Neuronal stem cell (in vitro differentiated cells): Measurements from ENCODE around the gene FAM120B.
A peak's percentile ranks its signal among the peaks of the same experiment; 100 is the strongest.

Experiments used
- DNase-seq: peaks from one replicate; pipeline ENCODE4 v3.0.0-alpha.2; 2013; ENCODE audit warnings: low spot score
- H2AFZ ChIP-seq: one replicate; pipeline ENCODE4 v1.6.1; 2013; ENCODE audit warnings: mild to moderate bottlenecking, low read length, inconsistent platforms
- H2AK5ac ChIP-seq: 2 replicates; pipeline ENCODE4 v1.6.1; 2013; ENCODE audit warnings: low read depth, mild to moderate bottlenecking, inconsistent platforms, low read length, moderate library complexity, mixed read lengths
- H2BK120ac ChIP-seq: 2 replicates; pipeline ENCODE4 v1.6.1; 2013; ENCODE audit warnings: low read depth, mild to moderate bottlenecking, inconsistent platforms, low read length, moderate library complexity, mixed read lengths
- H2BK12ac ChIP-seq: one replicate; pipeline ENCODE4 v1.6.1; 2013; ENCODE audit warnings: low read length, inconsistent platforms
- H2BK15ac ChIP-seq: 2 replicates; pipeline ENCODE4 v1.6.1; 2013; ENCODE audit warnings: mild to moderate bottlenecking, low read length, inconsistent platforms, mixed read lengths
- H2BK5ac ChIP-seq: one replicate; pipeline ENCODE4 v1.6.1; 2013; ENCODE audit warnings: inconsistent platforms, mild to moderate bottlenecking, low read length, moderate library complexity
- H3K14ac ChIP-seq: one replicate; pipeline ENCODE4 v1.6.1; 2013; ENCODE audit warnings: low read length, inconsistent platforms
- H3K18ac ChIP-seq: 2 replicates; pipeline ENCODE4 v1.6.1; 2013; ENCODE audit warnings: low read length, inconsistent platforms
- H3K23ac ChIP-seq: 2 replicates; pipeline ENCODE4 v1.6.1; 2013; ENCODE audit warnings: low read depth, mild to moderate bottlenecking, mixed read lengths, low read length, inconsistent platforms; ENCODE audit not compliant: poor library complexity
- H3K27ac ChIP-seq: replicated peaks from 3 replicates; pipeline ENCODE4 v1.5.1; 2013; ENCODE audit warnings: low read length, inconsistent platforms
- H3K27me3 ChIP-seq, 3 experiments: 2 replicates each; pipeline ENCODE4 v1.6.1; 2013; ENCODE audit warnings: low read length in 3 of 3, mild to moderate bottlenecking in 2 of 3, inconsistent platforms in 1 of 3, low read depth in 1 of 3, mixed read lengths in 1 of 3, moderate library complexity in 1 of 3; ENCODE audit not compliant: control insufficient read depth in 3 of 3, insufficient read depth in 3 of 3
- H3K36me3 ChIP-seq, 2 donors: replicated peaks in 1 of 2; 2 replicates each; pipeline ENCODE4 v1.6.1; 2013; ENCODE audit warnings: low read length in 2 of 2; ENCODE audit not compliant: control insufficient read depth in 2 of 2, insufficient read depth in 2 of 2
- H3K4ac ChIP-seq: 2 replicates; pipeline ENCODE4 v1.6.1; 2013; ENCODE audit warnings: inconsistent platforms, mild to moderate bottlenecking, low read length, moderate library complexity
- H3K4me1 ChIP-seq, 2 donors: 1 replicate in 1 of 2; 2 replicates in 1 of 2; pipeline ENCODE4 v1.6.1; 2013; ENCODE audit warnings: low read length in 2 of 2, low read depth in 1 of 2; ENCODE audit not compliant: control insufficient read depth in 2 of 2, insufficient read depth in 1 of 2
- H3K4me2 ChIP-seq: one replicate; pipeline ENCODE4 v1.6.1; 2013; ENCODE audit warnings: mild to moderate bottlenecking, low read length, inconsistent platforms; ENCODE audit not compliant: insufficient read depth, poor library complexity, severe bottlenecking
- H3K4me3 ChIP-seq, 2 donors: 2 replicates each; pipeline ENCODE4 v1.5.1; 2013; ENCODE audit warnings: low read length in 2 of 2, mild to moderate bottlenecking in 2 of 2, inconsistent platforms in 1 of 2, moderate library complexity in 1 of 2
- H3K79me1 ChIP-seq: one replicate; pipeline ENCODE4 v1.6.1; 2013; ENCODE audit warnings: low read depth, mild to moderate bottlenecking, inconsistent platforms, low read length, moderate library complexity
- H3K9ac ChIP-seq: one replicate; pipeline ENCODE4 v1.6.1; 2013; ENCODE audit warnings: mild to moderate bottlenecking, low read depth, low read length, inconsistent platforms; ENCODE audit not compliant: poor library complexity
- H3K9me3 ChIP-seq, 2 donors: replicated peaks in 1 of 2; 2 replicates each; pipeline versions ENCODE3 to v1.6.1; 2013; ENCODE audit warnings: low read length in 2 of 2, mild to moderate bottlenecking in 2 of 2, inconsistent platforms in 1 of 2, low read depth in 1 of 2, mixed read lengths in 1 of 2, moderate library complexity in 1 of 2; ENCODE audit not compliant: control insufficient read depth in 2 of 2, insufficient read depth in 1 of 2
- H4K8ac ChIP-seq: one replicate; pipeline ENCODE4 v1.6.1; 2013; ENCODE audit warnings: low read depth, mild to moderate bottlenecking, inconsistent platforms, low read length, moderate library complexity
- H4K91ac ChIP-seq: one replicate; pipeline ENCODE4 v1.6.1; 2013; ENCODE audit warnings: low read length, low read depth, mild to moderate bottlenecking, inconsistent platforms; ENCODE audit not compliant: poor library complexity
- WGBS, 2 donors: extraction: QIAGEN DNeasy Blood & Tissue Kit; methylation state at CpG; one replicate each; pipeline ENCODE4 v1.1.7; 2013; ENCODE audit warnings: missing lambda C conversion rate in 2 of 2, mixed read lengths in 1 of 2; ENCODE audit not compliant: insufficient read length in 2 of 2, insufficient replicate concordance in 1 of 2; ENCODE audit errors: extremely low coverage in 2 of 2; 5-methylcytosine and 5-hydroxymethylcytosine counted together

FAM120B gene

DNA sequence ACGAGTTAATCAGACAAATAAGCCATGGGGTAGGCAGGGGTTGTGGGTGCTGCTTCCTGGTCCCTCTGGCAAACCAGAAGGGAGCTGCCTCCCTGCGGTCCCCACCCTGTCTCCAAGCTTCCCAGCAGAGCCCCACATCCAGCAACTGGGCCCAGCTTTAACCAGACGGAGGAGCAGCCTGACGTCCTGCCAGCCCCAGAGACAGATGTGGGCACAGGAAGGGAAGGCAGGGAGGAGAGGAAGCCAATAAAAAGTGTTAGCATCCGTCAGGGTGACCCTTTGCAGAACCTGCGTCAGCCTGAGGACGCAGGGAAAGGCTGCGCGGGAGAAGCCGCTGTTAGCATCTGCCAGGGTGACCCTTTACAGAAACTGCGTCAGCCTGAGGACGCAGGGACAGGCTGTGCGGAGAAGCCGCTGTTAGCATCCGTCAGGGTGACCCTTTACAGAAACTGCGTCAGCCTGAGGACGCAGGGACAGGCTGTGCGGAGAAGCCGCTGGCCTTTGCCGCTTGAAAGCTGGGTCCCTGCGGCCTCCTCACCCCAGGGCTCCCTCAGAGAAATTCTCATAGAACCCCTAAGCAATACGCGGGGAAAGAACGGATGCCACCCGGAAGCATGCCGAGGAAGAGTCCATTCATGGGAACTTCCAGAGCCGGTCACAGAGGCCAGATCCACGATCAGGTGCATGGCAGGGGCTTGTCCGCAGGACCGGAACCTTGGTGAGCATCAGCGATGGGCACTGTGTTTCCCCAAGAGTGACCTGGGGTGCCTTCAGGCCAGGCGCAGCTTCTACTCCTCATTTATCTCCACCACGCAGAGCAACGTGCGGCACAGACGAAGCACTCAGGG, 31.6 kb upstream of the FAM120B start:
- Histone ChIP-seq H3K9me3 (no peaks in the 10 kb centered on the region), H3K79me1 (peaks cover 1% of the 10 kb centered on the region), H3K4me2 (no peak overlapping the region), H2BK15ac (peak overlapping the region; percentile 56), H3K27ac (no peak overlapping the region), H2AK5ac (peak overlapping the region; percentile 71), H3K9ac (no peak overlapping the region), H2BK5ac (no peak overlapping the region), H3K4ac (peak overlapping the region; percentile 26), H3K27me3 (peaks cover 0 to 14% (median 2%) of the 10 kb centered on the region in 3 experiments), H3K4me3 (peak overlapping the region in 1 of 2 donors; percentile 5), H2AFZ (no peak overlapping the region), H3K14ac (no peak overlapping the region), H4K91ac (no peak overlapping the region), H3K18ac (peak overlapping the region; percentile 78), H3K23ac (peak overlapping the region; percentile 39), H4K8ac (no peak overlapping the region), H2BK12ac (no peak overlapping the region), H3K4me1 (peaks cover 4 to 6% of the 10 kb centered on the region in 2 donors), H2BK120ac (no peak overlapping the region), H3K36me3 (no peaks in the 10 kb centered on the region)
- no CpG with 5 or more reads among the region's 36 CpGs for WGBS, 2 donors
- DNase-seq, result no peak

DNA sequence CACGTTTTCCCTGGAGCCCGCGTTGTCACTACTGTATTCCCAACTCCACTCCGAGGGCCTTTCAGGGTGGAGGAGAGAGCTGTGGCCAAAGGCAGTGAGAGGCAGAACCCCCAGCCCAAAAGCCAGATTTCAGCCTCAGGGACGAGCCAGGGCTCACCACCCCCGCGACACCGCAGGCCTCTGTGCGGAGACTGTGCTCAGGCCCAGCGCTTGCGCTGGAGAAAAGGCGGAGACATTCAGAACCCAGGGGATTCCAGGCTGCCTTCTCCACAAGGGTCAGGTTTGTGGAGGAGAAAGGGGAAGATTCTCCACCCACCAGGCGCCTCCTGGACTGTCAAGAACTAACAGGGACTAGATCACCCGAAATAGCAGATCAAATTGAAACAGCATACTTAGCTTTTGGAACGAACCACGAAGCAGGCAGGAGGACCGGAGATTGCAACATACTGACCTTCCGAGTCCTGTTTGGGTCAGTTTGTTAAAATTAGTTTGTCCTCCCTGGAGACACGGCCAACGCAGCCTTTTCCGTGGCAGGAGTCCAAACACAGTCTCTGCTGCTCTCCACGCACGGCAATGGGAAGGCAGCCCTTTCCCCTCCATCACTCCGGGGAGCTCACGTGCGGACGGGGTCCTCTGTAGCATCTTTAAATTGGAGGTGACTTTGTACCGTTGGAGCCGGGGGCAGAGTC, 30.0 kb upstream of the FAM120B start:
- no CpG with 5 or more reads among the region's 29 CpGs for WGBS, 2 donors
- Histone ChIP-seq H3K18ac (peak overlapping the region; percentile 59), H2AK5ac (peak overlapping the region; percentile 65), H2BK5ac (no peak overlapping the region), H3K36me3 (peaks cover under 1 to 3% of the 10 kb centered on the region in 2 donors), H3K14ac (peak overlapping the region; percentile 43), H3K79me1 (no peaks in the 10 kb centered on the region), H3K4ac (no peak overlapping the region), H3K4me3 (no peak overlapping the region), H3K27me3 (peaks cover 0 to 14% (median 2%) of the 10 kb centered on the region in 3 experiments), H2BK12ac (no peak overlapping the region), H4K91ac (no peak overlapping the region), H2AFZ (no peak overlapping the region), H4K8ac (no peak overlapping the region), H2BK120ac (no peak overlapping the region), H2BK15ac (no peak overlapping the region), H3K4me1 (no peaks in the 10 kb centered on the region), H3K4me2 (no peak overlapping the region), H3K9ac (peak overlapping the region; percentile 9), H3K27ac (no peak overlapping the region), H3K9me3 (no peaks in the 10 kb centered on the region), H3K23ac (peak overlapping the region; percentile 6)
- no peak for DNase-seq

DNA sequence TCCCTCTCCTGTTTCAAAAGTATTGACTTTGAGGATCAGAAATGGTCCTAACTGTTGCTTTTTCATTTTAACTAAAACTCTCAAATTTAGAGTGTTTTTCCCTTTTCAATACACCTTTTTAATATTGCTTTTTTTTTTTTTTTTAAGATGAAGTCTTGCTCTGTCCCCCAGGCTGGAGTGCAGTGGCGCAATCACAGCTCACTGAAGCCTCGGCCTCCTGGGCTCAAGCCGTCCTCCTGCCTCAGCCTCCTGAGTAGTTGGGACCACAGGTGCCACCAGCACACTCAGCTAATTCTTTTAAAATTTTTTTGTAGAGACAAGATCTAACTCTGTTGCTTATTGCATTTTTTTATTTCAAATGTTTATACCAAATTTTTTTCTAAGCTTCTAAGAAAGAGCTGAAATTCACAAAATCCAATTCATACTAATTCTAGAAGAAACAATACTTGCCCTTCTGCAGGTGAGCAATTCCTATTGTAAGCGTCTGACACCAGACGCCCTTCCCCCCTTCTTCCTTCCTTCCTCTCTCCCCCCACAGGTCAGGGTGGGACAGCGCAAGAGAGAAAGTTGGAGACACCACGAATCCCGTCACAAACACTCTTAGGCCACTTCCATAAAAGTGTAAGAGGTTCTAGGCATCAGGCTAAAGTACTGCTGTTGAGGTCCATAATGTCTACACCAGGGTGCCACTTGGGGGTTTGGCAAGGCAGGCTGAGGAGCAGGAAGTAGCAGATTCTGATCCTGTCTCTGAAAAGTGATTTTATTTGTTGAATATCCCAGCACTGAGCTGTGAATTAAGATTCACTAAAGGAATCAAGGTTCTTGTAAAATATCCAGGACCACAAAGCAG, 28.4 kb upstream of the FAM120B start:
- H3K9ac ChIP-seq, result no peak overlapping the region
- H2AFZ ChIP-seq, result no peak overlapping the region
- DNase-seq, result no peak
- no peak overlapping the region for H2AK5ac ChIP-seq
- H4K8ac ChIP-seq, result no peak overlapping the region
- no peak overlapping the region for H3K18ac ChIP-seq
- WGBS, 2 donors, result no CpG with 5 or more reads among the region's 8 CpGs
- no peaks in the 10 kb centered on the region for H3K4me1 ChIP-seq
- H3K4ac ChIP-seq, result no peak overlapping the region
- no peak overlapping the region for H2BK12ac ChIP-seq
- H3K14ac ChIP-seq, result no peak overlapping the region
- H4K91ac ChIP-seq, result no peak overlapping the region
- peaks cover 13 to 17% of the 10 kb centered on the region in 2 donors for H3K36me3 ChIP-seq
- peaks cover 0 to 14% (median 2%) of the 10 kb centered on the region in 3 experiments for H3K27me3 ChIP-seq
- no peak overlapping the region for H2BK15ac ChIP-seq
- no peak overlapping the region for H3K4me2 ChIP-seq
- H2BK120ac ChIP-seq, result no peak overlapping the region
- H3K4me3 ChIP-seq, result no peak overlapping the region
- no peak overlapping the region for H3K27ac ChIP-seq
- no peak overlapping the region for H3K23ac ChIP-seq
- peaks cover 1% of the 10 kb centered on the region for H3K79me1 ChIP-seq
- H3K9me3 ChIP-seq, result no peaks in the 10 kb centered on the region
- H2BK5ac ChIP-seq, result no peak overlapping the region
